Heart left ventricle (tissue), 13 donors: Measurements from ENCODE around the gene IL32.

Source experiments
- CTCF ChIP-seq, 12 donors: fragments of 200-600 bp; sonication (generic) in 4 of 12; IDR thresholded peaks; one replicate each; pipeline versions ENCODE4 v1.5.0 to v1.8.0; 2018 to 2022; ENCODE audit warnings: antibody characterized with exemption in 12 of 12, mild to moderate bottlenecking in 5 of 12
- POLR2A ChIP-seq, 2 donors: fragments of 450-650 bp; IDR thresholded peaks; one replicate each; pipeline ENCODE4 v1.6.1; 2017; ENCODE audit warnings: antibody characterized with exemption in 2 of 2, mild to moderate bottlenecking in 2 of 2, moderate library complexity in 2 of 2
- donor health status: ischemic (EF 13 %, LVEDD 7.1; RV severe dilation, severe dysfunction).
- donor health status: DM: no; HTN: yes; CAD: no.
- donor health status: DM: no; HTN: no; CAD: no.
- donor health status: ischemic (EF 25% LVEDD 6.9; RV normal size, moderate dysfunction).
- donor health status: ischemic (EF 25% LVEDD 5.7; RV mildly dilated, moderate dysfunction).
- donor health status: ischemic (EF 35%, LVEDD 5.7; RV mildly dilated, moderate dysfunction).
- donor health status: nonischemic (EF 11% LVEDD 7.7; RV severe dilation, severe dysfunction).
- donor health status: DM: yes; HTN: yes; CAD: no.
- donor health status: PGD.
- donor health status: ischemic (EF 29% LVEDD 5.4; RV normal size, mild dysfunction).
- donor health status: nonischemic (EF 23%, LVEDD 6.1; RV moderate dilation, normal function).

- TF ChIP-seq CTCF (IDR thresholded peaks at IDR 0.05) (peak in 1 of 12 donors; percentile 4), POLR2A (IDR thresholded peaks at IDR 0.05) (no peak)
Observed at GRCh38 chr16:3022208-3022683, 43.2 kb upstream of the IL32 start.
